HG03571 (cell line): Measurements from ENCODE around the gene PNN.
"Not testable (repeated sequence)": the region's sequence is repeated elsewhere in the genome, so short reads cannot be mapped to it uniquely, and the experiment has no call there.

Experiments
- ATAC-seq: cut with Tn5 transposase; IDR thresholded peaks from one replicate; pipeline ENCODE4 v1.9.1; 2021; ENCODE audit not compliant: unreplicated experiment

PNN gene

DNA sequence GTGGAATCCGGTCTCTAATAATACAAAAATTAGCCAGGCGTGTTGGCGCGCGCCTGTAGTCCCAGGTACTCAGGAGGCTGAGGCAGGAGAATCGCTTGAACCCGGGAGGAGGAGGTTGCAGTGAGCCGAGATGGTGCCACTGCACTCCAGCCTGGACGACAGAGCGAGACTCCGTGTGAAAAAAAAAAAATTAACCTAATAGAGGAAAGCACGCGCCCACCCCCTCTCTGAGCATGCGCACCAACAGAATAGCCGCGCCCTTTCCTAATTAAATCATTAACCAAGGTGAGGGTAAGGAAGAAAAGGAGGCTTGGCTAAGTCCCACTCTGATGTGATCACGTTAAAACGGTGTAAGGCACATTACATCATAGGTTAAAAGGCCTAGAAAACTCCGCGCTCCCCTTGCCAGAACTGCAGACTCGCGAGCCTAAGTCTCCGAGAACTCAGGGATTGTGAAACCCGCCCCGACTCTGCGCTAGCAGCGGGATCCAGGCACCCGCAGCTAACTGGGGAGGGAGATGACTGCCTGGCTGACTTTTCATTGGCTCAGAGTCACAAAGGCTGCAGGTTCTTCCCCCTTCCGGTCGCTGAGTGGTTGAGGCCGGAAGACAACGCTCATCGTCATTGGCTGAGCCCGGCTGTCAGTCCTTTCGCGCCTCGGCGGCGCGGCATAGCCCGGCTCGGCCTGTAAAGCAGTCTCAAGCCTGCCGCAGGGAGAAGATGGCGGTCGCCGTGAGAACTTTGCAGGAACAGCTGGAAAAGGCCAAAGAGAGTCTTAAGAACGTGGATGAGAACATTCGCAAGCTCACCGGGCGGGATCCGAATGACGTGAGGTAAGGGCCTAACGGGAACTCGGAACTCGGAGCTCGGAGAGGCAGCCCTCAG is at the start of gene PNN:
TSS of gene PNN (plus strand) at position 695 of the 885 bp plus-strand sequence. CDS start at position 721, 26 bp downstream.
- peak; percentile 91 for ATAC-seq

DNA sequence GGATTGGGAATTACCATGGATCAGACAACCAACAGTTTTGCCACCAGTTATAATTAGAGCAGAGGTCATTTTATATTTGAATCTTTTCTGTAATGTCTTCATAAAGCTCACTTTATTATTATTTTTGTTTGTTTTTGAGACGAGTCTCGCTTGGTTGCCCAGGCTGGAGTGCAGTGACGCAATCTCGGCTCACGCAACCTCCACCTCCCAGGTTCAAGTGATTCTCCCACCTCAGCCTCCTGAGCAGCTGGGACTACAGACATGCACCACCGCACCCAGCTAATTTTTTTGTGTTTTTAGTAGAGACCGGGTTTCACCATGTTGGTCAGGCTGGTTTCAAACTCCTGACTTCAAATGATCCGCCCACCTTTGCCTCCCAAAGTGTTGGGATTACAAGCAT is 37.2 kb upstream of the PNN start:
- not testable (repeated sequence) for ATAC-seq

DNA sequence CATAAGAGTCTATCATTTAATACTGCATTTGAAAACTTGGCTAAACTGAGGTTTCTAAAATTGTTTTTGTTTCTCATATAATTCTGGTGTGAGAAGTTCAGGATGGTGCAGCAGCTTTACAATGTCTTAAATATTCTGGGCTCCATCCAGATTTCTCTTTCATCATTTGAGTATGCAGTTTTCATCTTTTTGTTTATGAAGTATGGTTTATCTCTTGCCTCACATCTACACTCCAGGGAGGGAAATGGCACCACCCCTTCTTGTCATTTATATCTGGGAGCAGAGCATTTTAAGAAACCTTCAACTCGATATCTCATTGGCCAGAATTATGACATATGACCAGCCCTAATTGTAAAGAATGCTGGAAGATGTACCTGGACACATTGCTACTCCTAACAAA is 36.6 kb upstream of the PNN start:
- no peak for ATAC-seq

DNA sequence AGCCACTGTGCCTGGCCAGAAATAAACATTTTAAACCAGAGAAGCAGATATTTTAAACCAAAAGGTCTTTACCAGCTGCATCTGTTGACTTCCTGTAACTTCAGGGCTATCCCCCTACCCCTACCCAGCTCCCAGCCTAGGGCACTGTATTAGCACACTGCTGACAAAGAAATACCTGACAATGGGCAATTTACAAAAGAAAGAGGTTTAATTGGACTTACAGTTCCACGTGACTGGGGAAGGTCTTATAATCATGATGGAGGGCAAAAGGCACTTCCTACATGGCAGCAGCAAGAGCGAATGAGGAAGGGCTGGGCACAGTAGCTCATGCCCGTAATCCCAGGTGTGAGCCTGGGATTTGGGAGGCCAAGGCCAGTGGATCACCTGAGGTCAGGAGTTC is 34.9 kb upstream of the PNN start:
- ATAC-seq: no peak

DNA sequence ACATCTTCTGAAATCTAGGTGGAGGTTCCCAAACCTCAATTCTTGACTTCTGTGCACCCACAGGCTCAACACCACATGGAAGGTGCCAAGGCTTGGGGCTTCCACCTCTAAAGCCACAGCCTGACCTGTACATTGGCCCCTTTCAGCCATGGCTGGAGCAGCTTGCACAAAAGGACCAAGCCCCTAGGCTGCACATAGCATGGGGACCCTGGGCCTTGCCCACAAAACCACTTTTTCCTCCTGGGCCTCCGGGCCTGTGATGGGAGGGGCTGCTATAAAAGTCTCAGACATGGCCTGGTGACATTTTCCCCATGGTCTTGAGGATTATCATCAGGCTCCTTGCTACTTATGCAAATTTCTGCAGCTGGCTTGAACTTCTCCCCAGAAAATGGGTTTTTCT is 33.4 kb upstream of the PNN start:
- ATAC-seq: not testable (repeated sequence)

DNA sequence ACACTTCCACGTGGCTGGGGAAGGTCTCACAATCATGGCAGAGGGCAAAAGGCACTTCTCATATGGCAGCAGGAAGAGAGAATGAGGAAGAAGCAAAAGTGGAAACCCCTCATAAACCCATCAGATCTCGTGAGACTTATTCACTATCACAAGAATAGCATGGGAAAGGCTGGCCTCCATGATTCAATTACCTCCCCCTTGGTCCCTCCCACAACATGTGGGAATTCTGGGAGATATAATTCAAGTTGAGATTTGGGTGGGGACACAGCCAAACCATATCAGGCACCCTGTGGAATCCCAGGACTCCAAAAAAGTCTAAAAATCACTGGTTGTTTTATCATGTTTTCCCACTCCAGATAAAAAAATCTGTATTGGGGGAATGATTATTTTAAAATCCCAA is 31.8 kb upstream of the PNN start:
- ATAC-seq: not testable (repeated sequence)

DNA sequence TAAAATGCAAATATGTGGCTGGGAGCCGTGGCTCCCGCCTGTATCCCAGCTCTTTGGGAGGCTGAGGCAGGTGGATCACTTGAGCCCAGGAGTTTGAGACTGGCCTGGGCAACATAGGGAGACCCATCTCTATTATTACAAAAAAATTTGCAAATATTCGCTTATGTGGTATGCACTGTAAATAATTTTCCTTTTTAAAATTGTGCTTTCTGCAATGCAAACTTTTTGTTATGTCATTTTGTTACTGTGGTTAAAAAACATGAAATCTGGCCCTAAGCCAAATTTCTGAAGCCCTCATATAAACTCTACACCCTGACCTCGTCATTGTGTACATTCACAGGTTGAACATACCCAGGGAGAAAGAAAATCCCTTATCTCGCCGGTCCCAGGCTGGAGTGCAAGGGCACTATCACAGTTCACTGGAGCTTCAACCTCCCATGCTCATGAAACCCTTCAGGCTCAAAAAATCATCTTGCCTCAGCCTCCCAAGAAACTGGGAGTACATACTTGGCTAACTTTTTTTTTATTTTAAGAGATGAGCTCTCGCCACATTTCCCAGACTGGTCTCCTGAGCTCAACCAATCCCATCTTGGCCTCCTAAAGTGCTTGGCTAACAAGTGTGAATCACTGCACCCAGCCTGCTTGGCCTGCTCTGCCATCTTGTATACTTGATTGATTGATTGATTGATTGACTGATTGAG is 29.6 kb upstream of the PNN start:
- ATAC-seq: no peak

DNA sequence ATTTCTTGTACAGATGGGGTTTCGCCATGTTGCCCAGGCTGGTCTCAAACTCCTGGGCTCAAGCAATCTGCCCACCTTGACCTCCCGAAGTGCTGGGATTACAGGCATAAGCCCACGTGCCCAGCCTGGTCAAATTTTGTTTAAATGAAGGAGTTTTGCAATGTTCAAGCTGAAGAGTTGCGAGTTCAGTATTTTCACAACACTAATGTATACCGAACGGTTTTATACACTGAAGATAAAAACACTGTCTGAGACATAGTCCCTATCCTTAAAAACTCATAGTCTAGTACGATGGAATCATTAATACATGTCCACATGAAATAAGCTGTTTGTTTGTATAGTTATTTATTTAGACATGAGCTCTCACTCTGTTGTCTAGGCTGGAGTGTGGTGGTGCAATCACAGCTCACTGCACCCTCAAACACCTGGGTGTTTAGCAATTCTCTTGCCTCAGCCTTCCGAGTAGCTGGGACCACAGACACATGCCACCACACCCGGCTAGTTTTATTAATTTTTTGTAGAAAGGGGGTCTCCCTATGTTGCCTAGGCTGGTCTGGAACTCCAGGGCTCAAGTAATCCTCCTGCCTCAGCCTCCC is 20.4 kb upstream of the PNN start:
- ATAC-seq: no peak

DNA sequence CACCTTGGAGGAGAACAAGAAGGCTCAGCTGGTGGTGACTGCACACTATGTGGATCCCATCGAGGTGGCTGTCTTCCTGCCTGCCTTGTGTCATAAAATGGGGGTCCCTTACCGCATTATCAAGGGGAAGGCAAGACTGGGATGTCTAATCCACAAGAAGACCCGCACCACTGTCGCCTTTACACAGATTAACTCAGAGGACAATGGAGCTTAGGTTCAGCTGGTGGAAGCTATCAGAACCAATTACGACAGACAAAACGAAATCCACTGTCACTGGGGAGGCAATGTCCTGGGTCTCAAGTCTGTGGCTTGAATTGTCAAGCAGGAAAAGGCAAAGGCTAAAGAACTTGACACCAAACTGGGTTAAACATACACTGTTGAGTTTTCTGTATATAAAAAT is 17.6 kb upstream of the PNN start:
- no peak for ATAC-seq

DNA sequence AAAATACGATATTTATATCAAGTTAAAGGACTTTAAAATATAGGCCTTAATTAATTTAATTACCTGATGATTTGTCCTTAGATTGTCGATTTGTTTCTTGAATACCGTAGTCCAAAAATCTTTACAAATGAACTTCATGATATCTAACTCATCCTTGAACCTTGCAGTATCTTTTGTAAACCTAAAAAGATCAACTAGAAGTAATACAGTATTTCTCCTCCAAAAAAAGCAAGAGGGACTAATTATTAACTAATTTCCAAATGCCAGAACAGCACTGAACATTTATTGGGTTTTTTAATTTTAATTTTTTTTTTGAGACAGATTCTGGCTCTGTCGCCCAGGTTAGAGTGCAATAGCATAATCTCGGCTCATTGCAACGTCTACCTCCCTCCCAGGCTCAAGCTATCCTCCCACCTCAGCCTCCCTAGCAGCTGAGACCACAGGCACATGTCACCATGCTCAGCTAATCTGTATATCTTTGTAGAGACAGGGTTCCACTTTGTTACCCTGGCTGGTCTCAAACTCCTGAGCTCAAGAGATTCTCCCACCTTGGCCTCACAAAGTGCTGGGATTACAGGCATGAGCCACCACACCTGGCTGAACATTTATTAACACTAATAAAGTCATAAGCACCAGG is 16.7 kb upstream of the PNN start:
- ATAC-seq: no peak

DNA sequence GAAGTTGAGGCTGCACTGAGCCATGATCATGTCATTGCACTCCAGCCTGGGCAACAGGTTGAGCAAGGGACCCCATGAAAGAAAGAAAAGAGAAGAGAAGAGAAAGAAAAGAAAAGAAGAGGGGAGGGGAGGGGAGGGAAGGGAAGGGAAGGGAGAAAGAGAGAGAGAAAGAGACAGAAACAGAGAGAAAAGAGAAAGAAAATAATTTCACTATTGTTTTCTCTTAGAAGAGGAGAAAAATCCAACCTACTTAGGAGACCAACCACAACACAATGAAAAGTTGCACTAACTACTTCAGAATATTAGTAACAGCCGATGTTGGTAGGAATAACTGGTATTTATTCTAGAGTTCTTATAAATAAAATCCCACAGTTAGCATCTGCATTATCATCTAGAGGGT is 14.6 kb upstream of the PNN start:
- no peak for ATAC-seq

DNA sequence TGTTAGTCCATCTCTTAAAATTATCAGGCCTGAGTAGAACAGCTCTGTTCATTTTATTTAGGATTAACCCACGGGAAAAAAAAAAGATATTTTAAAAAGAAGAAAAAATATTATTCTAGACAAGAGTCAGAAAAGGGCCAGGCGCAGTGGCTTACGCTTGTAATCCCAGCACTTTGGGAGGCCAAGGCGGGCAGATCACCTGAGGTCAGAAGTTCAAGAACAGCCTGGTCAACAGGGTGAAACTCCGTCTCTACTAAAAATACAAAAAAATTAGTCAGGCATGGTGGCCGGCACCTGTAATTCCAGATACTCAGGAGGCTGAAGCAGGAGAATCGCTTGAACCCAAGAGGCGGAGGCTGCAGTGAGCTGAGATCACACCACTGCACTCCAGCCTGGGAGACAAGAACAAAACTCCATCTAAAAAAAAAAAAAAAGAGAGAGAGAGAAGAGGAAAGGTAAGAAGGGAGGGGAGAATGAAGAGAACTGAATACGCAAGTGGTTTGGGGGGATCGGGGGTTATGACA is 7.2 kb upstream of the PNN start:
- ATAC-seq: not testable (repeated sequence)

DNA sequence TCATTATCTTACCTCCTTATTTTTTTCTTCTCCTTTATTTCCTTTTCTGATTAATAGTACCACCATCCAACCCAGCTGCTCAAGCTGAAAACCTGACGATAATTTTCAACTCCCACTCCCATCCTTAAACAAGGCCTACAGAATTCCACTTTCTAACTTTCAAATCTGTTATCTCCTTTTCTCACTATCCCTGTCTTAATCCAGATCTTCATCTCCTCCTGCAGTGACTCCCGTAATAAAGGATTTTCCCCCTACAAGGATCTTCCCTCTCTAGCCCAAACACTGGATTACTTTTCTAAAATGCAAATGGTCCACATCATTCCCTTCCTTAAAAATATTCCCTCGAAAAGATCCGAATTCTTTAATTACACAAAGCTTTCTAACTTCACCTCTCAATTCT is 6.5 kb upstream of the PNN start:
- ATAC-seq: no peak

DNA sequence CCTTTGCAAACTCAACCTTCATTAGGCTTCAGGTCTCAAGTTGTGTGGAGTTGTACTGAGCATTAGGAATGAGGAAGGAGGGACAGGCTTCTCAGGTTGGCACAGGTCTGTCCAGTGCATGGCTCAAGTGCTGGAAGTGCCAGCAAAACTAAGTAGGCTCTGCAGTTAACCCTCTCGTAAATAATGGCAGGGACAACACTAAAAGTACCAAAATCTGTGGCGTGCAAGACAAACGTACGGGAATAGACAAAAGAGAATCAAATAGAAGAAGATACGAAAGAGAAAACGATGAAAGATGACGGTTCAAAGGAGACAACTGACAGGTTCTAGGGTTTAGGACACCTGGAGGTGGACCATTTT is 5.5 kb upstream of the PNN start:
- ATAC-seq: no peak

DNA sequence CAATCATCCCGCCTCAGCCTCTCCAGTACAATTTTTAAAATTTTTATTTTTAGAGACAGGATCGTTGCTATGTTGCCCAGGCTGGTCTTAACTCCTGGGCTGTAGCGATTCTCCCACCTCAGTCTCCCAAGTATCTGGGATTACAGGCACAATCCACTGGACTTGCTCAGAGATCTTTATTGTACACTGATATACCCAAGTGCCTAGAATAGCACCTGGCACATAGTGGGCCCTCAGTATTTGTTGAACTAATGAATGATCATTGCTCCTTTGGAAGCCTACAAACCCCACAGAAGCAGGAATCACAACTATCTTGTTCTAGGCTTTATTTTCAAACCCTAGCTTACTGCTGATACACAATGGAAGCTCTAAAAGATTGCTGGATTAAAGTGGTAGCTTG is 1.9 kb upstream of the PNN start:
- ATAC-seq: no peak

DNA sequence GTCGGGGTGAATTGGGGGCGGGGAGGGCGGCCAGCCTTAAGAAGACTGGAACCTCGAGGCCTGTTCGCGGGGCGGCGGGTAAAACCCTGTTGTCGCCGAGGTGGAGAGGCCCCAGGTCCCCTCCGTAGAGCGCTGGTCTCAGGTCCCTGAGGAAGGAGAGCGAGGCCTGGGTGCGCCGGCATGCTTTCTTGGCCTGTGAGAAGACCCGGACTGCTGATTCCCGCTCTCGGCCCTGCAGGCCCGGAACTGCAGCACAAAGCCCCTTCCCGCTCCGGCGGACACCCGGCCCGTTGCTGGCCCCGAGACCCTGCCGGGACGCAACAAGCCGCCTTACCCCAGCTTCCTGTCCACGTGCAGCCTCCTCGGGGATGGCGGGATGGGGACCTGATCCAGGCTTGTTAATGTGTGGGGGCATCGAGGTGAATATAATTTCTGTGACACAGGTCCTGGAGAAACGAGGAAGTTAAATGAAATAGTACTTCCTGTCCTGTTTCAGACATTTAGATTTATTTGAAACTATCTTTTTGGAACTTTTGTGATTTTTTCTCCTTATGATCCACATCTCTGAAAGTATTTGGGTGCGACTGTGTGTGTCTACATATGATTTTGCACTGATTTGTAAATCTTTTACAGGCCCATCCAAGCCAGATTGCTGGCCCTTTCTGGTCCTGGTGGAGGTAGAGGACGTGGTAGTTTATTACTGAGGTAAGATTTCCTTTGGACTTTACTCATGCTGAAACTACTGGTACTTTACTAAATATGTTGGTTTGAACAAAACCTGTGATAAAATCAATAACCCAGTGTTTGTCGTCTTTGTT is 600 bp downstream of the PNN start:
- ATAC-seq: peak; percentile 3

DNA sequence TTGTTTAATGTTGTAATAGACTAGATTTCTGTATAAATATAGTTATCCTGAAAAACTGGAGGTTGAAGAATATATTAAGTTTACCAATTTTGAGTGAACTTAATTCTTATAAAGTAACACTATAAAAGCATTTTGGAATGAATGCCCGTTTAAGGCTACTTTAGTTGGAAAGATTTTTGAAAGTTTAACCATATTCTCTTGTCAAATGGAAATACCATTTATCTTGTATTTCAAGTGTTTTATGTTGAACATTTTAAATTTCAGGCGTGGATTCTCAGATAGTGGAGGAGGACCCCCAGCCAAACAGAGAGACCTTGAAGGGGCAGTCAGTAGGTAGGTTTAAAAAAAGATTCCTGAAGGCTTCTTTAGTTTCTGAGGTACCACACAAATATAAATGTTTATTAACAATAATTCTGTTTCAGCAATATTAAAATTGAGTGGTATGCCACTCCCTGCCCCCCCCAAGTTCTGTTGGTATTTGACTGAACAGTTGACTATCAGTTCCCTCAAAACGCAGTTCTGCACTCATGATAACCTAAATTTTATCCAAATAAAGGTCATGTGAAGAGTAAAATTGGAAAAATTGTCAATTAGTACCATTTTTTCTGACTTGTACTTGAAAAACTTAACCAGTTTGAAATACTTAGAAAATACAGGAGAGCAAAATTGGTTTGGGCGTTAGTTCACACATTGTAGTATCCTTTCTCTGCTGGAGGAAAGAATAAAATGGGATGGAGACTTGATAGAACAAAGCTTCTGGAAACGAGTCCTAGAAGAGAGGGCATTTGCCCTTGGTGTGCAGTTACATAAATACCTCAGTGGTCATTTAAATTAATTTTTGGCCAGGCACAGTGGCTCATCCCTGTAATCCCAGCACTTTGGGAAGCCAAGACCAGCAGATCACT is 1.5 kb downstream of the PNN start:
- no peak for ATAC-seq

DNA sequence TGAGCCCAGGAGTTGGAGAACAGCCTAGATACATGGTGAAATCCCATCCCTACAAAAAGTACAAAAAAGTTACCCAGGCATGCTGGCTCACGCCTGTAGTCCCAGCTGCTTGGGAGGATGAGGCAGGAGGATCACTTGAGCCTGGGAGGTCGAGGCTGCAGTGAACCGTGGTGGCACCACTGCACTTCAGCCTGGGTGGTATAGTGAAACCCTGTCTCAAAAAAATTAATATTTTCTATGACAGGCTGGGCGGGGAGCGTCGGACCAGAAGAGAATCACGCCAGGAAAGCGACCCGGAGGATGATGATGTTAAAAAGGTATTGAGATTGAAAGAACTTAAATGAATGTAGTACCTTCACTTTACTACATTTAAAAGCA is 2.1 kb downstream of the PNN start:
- ATAC-seq: no peak

DNA sequence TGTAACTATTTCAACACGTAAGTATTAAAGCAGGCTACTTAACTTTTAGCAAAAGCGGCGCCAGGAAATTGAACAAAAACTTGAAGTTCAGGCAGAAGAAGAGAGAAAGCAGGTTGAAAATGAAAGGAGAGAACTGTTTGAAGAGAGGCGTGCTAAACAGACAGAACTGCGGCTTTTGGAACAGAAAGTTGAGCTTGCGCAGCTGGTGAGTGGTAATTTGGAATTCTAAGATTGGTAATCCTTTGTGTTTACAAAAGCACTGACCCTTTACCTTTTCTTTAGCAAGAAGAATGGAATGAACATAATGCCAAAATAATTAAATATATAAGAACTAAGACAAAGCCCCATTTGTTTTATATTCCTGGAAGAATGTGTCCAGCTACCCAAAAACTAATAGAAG is 4.0 kb downstream of the PNN start:
- ATAC-seq: no peak

DNA sequence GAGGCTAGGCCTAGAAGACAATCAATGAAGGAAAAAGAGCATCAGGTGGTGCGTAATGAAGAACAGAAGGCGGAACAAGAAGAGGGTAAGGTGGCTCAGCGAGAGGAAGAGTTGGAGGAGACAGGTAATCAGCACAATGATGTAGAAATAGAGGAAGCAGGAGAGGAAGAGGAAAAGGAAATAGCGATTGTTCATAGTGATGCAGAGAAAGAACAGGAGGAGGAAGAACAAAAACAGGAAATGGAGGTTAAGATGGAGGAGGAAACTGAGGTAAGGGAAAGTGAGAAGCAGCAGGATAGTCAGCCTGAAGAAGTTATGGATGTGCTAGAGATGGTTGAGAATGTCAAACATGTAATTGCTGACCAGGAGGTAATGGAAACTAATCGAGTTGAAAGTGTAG is 5.5 kb downstream of the PNN start:
- ATAC-seq: no peak
